K562 (cell line): ENCODE results near the gene POMT2. TPM values are rescaled to one million over a fixed set of nuclear protein-coding genes. Genes with fewer than 3 reads are reported as not detected.
A peak's percentile ranks its signal among the peaks of the same experiment; 100 is the strongest.

Experiments used
- ATAC-seq: fragments of 200-7000 bp; cut with Tn5 transposase; 3 replicates; pipeline ENCODE4 v1.9.1; 2020; ENCODE audit warnings: moderate library complexity
- BruUV-seq: library from RNA; stranded (reverse); fragments of 400-500 nt; replicated peaks from 2 replicates; lab custom pipeline; 2021; lab: Mats Ljungman, UMichigan
- CTCF ChIA-PET: fragments of 300-600 bp; formaldehyde crosslinking; extraction: SDS; loops from one replicate; lab custom pipeline; 2021; ENCODE audit warnings: low intra/inter-chr PET ratio; lab: Yijun Ruan, JAX
- POLR2A ChIA-PET: fragments of 300-600, 350-650 bp; sonication (Branson Sonifier 250); formaldehyde crosslinking; extraction: SDS; loops from one replicate; lab custom pipeline; 2021; ENCODE audit warnings: antibody characterized with exemption, inconsistent platforms; lab: Yijun Ruan, JAX
- DNase-seq, 4 experiments: peaks; one replicate each; pipeline versions ENCODE4 v3.0.0 to v3.0.0-alpha.2; 2011 to 2018; ENCODE audit warnings: low spot score in 3 of 4, mixed read lengths in 3 of 4; ENCODE audit errors: extremely low read depth in 1 of 4
- FAIRE-seq: peaks from 2 replicates; lab custom pipeline; 2011; peaks lifted over from hg19 to GRCh38; lab: Jason Lieb, UNC
- H2AFZ ChIP-seq: 2 replicates; pipeline ENCODE4 v1.6.0; 2011; ENCODE audit warnings: low read depth, low read length, control low read depth, inconsistent platforms
- H3K27ac ChIP-seq: fragments of 200-600 bp; 3 replicates; pipeline ENCODE4 v1.8.0; 2011; ENCODE audit warnings: low read depth, mild to moderate bottlenecking, control low read depth, inconsistent platforms, low read length, moderate library complexity, mixed read lengths; ENCODE audit errors: extremely low read depth
- H3K27me3 ChIP-seq, 2 experiments: fragments of 300-600 bp in 1 of 2; 2 replicates in 1 of 2; 3 replicates in 1 of 2; pipeline versions ENCODE4 v1.6.0 to v1.8.0; 2011; ENCODE audit warnings: inconsistent platforms in 2 of 2, low read length in 2 of 2, mild to moderate bottlenecking in 1 of 2, mixed read lengths in 1 of 2, moderate library complexity in 1 of 2; ENCODE audit not compliant: control insufficient read depth in 2 of 2, insufficient read depth in 2 of 2
- H3K36me3 ChIP-seq: fragments of 300-600 bp; 3 replicates; pipeline ENCODE4 v1.8.0; 2011; ENCODE audit warnings: mild to moderate bottlenecking, low read length, inconsistent platforms; ENCODE audit not compliant: control insufficient read depth, insufficient read depth
- H3K4me1 ChIP-seq, 2 experiments: fragments of 200-600 bp in 1 of 2; replicated peaks in 1 of 2; 2 replicates in 1 of 2; 3 replicates in 1 of 2; pipeline versions ENCODE4 v1.5.1 to v1.8.0; 2011; ENCODE audit warnings: inconsistent platforms in 2 of 2, low read length in 2 of 2, mild to moderate bottlenecking in 1 of 2, mixed read lengths in 1 of 2, moderate library complexity in 1 of 2; ENCODE audit not compliant: control insufficient read depth in 2 of 2, insufficient read depth in 2 of 2
- H3K4me2 ChIP-seq: 2 replicates; pipeline ENCODE4 v1.6.1; 2011; ENCODE audit warnings: low read length, control low read depth, inconsistent platforms, mixed read lengths; ENCODE audit not compliant: insufficient read depth
- H3K4me3 ChIP-seq: fragments of 200-600 bp; sonication (generic), shearing (Covaris generic); 2 replicates; pipeline ENCODE4 v1.5.1; 2016; ENCODE audit warnings: control low read depth, inconsistent platforms
- H3K79me2 ChIP-seq: fragments of 200-600 bp; 3 replicates; pipeline ENCODE4 v1.8.0; 2011; ENCODE audit warnings: low read length, inconsistent platforms; ENCODE audit not compliant: control insufficient read depth, insufficient read depth
- H3K9ac ChIP-seq, 2 experiments: 2 replicates each; pipeline versions ENCODE4 v1.6.0 to v1.6.1; 2011; ENCODE audit warnings: low read depth in 2 of 2, low read length in 2 of 2, control low read depth in 1 of 2, inconsistent platforms in 1 of 2, mild to moderate bottlenecking in 1 of 2, mixed read lengths in 1 of 2; ENCODE audit not compliant: insufficient read depth in 1 of 2
- H3K9me1 ChIP-seq: one replicate; pipeline ENCODE4 v1.6.0; 2011; ENCODE audit warnings: inconsistent platforms, mild to moderate bottlenecking, low read length, moderate library complexity; ENCODE audit not compliant: control insufficient read depth, insufficient read depth
- H3K9me3 ChIP-seq: replicated peaks from 2 replicates; pipeline ENCODE4 v1.5.1; 2011; ENCODE audit warnings: low read depth, low read length, inconsistent platforms; ENCODE audit not compliant: control insufficient read depth, insufficient read depth
- H4K20me1 ChIP-seq: replicated peaks from 2 replicates; pipeline ENCODE4 v1.6.1; 2011; ENCODE audit warnings: low read length, inconsistent platforms, mixed read lengths; ENCODE audit not compliant: control insufficient read depth, insufficient read depth
- PCBP1 ChIP-seq: fragments of 200-400 bp; formaldehyde crosslinking; IDR thresholded peaks from 2 replicates; pipeline ENCODE4 v1.6.1; 2018; ENCODE audit warnings: mild to moderate bottlenecking, low read depth, low read length; ENCODE audit not compliant: poor library complexity, severe bottlenecking
- POLR2G ChIP-seq: fragments of 200-400 bp; formaldehyde crosslinking; IDR thresholded peaks from 2 replicates; pipeline ENCODE4 v1.6.1; 2017; ENCODE audit warnings: low read depth, mild to moderate bottlenecking, antibody characterized with exemption, low read length, moderate library complexity
- RFX1 ChIP-seq: fragments of 450-650 bp; IDR thresholded peaks from 2 replicates; pipeline ENCODE4 v1.6.1; 2016; ENCODE audit warnings: mild to moderate bottlenecking, moderate library complexity
- SMARCE1 ChIP-seq: fragments of 450-650 bp; IDR thresholded peaks from 2 replicates; pipeline ENCODE4 v1.7.1; 2016; ENCODE audit warnings: mild to moderate bottlenecking
- TAF9B ChIP-seq: fragments of 450-650 bp; IDR thresholded peaks from 2 replicates; pipeline ENCODE4 v1.6.1; 2018; ENCODE audit warnings: mild to moderate bottlenecking; ENCODE audit not compliant: partially characterized antibody
- ZNF551 ChIP-seq: fragments of 250-450 bp; sonication (Bioruptor Pico); IDR thresholded peaks from 2 replicates; pipeline ENCODE4 v1.5.0; 2021; ENCODE audit warnings: mild to moderate bottlenecking, moderate library complexity
- WGBS: fragments of 100-300 bp; shearing (Covaris generic); methylation state at CpG from one replicate; pipeline ENCODE4 v1.1.6; 2016; ENCODE audit warnings: low coverage, mixed read lengths; ENCODE audit not compliant: insufficient coverage; ENCODE audit errors: missing lambda C conversion rate; 5-methylcytosine and 5-hydroxymethylcytosine counted together
- in situ Hi-C: fragments of 300-500 bp; cut with MboI; formaldehyde crosslinking; loops from 4 replicates; pipeline ENCODE4 v1.15.0; 2018; ENCODE audit warnings: inconsistent platforms, mixed read lengths
- intact Hi-C: fragments of 100-400 bp; cut with micrococcal nuclease; formaldehyde crosslinking; loops from 2 replicates; pipeline ENCODE4 v1.14.2; 2022
- polyA plus RNA-seq, 8 experiments: library from polyadenylated mRNA; depleted of rRNA in 4 of 8; stranded (reverse) in 5 of 8; unstranded in 3 of 8; fragments of >200 nt; fragmentation: Nextera tagmentation in 2 of 8; fragmentation: Illumina TruSeq in 1 of 8; extraction: Ambion mirVana in 2 of 8; extraction: Trizol in 1 of 8; gene quantifications; 2 replicates each; pipeline versions ENCODE4 v1.2.1 to v1.2.3, GENCODE V29; 2011 to 2014; ENCODE audit warnings: inconsistent platforms in 1 of 8, missing spikeins in 1 of 8
- total RNA-seq, 7 experiments: library from RNA; depleted of rRNA in 6 of 7; stranded (reverse); fragments of >200 nt in 6 of 7; fragmentation: Illumina TruSeq in 2 of 7; extraction: Trizol in 2 of 7; gene quantifications; 2 replicates each; pipeline versions ENCODE4 v1.2.1 to v1.2.3, GENCODE V29; 2011 to 2021; ENCODE audit warnings: low replicate concordance in 1 of 7
- TF ChIP-seq, protein P1 (sequence below): fragments of 450-650 bp; IDR thresholded peaks from 2 replicates; pipeline ENCODE4 v1.6.1; 2017; ENCODE audit warnings: mild to moderate bottlenecking, moderate library complexity
- TF ChIP-seq, protein P2 (sequence below): fragments of 250-450 bp; sonication (Bioruptor Pico); IDR thresholded peaks from 2 replicates; pipeline ENCODE4 v1.4.0; 2020

Gene POMT2
- total and polyA plus RNA-seq, 9 of the 15 experiments (the other 6 are each of a cell fraction or from before 2014, with no cell fraction given): 0.39 to 16.6 (median 7.8) TPM

DNA sequence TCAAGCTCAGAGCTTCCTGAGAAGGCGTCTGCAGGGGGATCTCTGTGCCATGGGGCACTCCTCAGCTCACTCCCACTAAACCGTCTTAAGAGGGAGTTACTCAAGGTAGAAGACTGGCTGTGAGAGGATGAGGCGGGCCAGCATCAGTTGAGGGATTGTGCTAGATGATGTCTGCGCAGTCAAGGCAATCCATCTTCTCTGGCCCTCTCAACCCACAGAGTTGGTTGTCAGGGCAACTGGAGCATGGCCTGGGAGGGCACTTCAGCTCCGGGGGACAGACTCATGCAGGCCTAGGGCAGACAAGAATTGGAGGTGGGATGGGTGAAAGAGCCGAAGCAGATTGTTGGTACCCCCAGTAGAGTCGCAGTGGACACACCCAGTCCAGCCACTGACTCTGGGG, 9.2 kb upstream of the POMT2 start:
- intact Hi-C loops: loop anchor here (10.0 kb wide), 2 partner anchors 205 to 275 kb away; no protein-coding TSS in a partner anchor
- BruUV-seq: no TSS peak
- H4K20me1 ChIP-seq: no peaks in the 10 kb centered on the region
- in situ Hi-C loops: no loop called here
- no peak for FAIRE-seq
- no peaks in the 10 kb centered on the region for H3K27me3 ChIP-seq
- peaks cover 0 to 7% of the 10 kb centered on the region in 2 experiments; a peak in 3 of 5 replicates for H3K4me1 ChIP-seq
- H3K27ac ChIP-seq: no peak overlapping the region
- POLR2A ChIA-PET: interaction anchor here (0.6 to 1.1 kb wide), 2 partner anchors 9 to 957 kb away, joined by 3 read pairs; no protein-coding TSS in a partner anchor
- no peak overlapping the region for H3K4me2 ChIP-seq
- no peak for DNase-seq
- peak overlapping the region in 1 of 2 experiments; percentile 64; a peak in 1 of 4 replicates for H3K9ac ChIP-seq
- CTCF ChIA-PET: no interaction called here
- H3K9me3 ChIP-seq: no peaks in the 10 kb centered on the region
- WGBS: 91% methylated on average over 4 of the region's 7 CpGs
- ATAC-seq: no peak
- no peaks in the 10 kb centered on the region for H3K79me2 ChIP-seq
- no peaks in the 10 kb centered on the region for H3K36me3 ChIP-seq
- TF ChIP-seq RFX1 (peak; percentile 39; the same call in 1 of the 2 replicates), ZNF551 (CRISPR knock-in tag) (no peak)
- no peaks in the 10 kb centered on the region for H3K9me1 ChIP-seq
- no peak overlapping the region for H3K4me3 ChIP-seq
- no peak overlapping the region for H2AFZ ChIP-seq

DNA sequence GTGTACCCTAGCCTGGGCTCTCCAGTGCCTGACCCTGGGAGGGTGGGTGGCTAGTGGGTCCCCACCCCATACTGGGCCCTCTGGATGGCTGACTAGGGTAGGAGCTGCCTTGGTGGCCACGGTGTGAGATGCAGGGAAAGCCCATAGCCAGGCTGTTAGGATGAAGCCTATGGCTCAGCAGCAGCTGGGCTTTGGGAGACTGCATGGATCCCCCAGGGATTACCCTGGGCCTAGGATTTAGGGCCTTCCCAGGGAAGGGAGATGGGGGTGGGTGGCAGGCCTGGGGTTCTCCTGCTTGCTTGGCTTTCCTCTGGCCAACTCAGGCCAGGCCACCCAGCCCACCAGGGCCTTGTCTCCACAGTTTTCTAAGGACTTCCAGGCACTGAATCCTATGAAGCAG, 6.4 kb upstream of the POMT2 start:
- H3K27ac ChIP-seq: no peak overlapping the region
- no peaks in the 10 kb centered on the region for H3K9me1 ChIP-seq
- intact Hi-C loops (loop anchor here (10.0 kb wide), 2 partner anchors 208 to 278 kb away; no protein-coding TSS in a partner anchor), in situ Hi-C loops (no loop called here)
- no peak for ATAC-seq
- no peak overlapping the region for H3K4me2 ChIP-seq
- no TSS peak for BruUV-seq
- no peaks in the 10 kb centered on the region for H3K27me3 ChIP-seq
- H3K79me2 ChIP-seq: peaks cover 5% of the 10 kb centered on the region; the same call in 1 of the 3 replicates
- no peaks in the 10 kb centered on the region for H4K20me1 ChIP-seq
- DNase-seq: no peak
- H3K9ac ChIP-seq: no peak overlapping the region; a peak in 1 of 4 replicates
- no peaks in the 10 kb centered on the region for H3K36me3 ChIP-seq
- FAIRE-seq: no peak
- POLR2A ChIA-PET: interaction anchor here (0.6 to 0.9 kb wide), 2 partner anchors 15 to 256 kb away, joined by 3 read pairs; no protein-coding TSS in a partner anchor
- H3K4me1 ChIP-seq: peaks cover 0 to 7% of the 10 kb centered on the region in 2 experiments; a peak in 3 of 5 replicates
- whole genome bisulfite sequencing: no CpG with 5 or more reads among the region's 1 CpG
- no peak overlapping the region for H3K4me3 ChIP-seq
- H2AFZ ChIP-seq: no peak overlapping the region
- CTCF ChIA-PET: no interaction called here
- no peaks in the 10 kb centered on the region for H3K9me3 ChIP-seq
- TF ChIP-seq, protein P1, sequence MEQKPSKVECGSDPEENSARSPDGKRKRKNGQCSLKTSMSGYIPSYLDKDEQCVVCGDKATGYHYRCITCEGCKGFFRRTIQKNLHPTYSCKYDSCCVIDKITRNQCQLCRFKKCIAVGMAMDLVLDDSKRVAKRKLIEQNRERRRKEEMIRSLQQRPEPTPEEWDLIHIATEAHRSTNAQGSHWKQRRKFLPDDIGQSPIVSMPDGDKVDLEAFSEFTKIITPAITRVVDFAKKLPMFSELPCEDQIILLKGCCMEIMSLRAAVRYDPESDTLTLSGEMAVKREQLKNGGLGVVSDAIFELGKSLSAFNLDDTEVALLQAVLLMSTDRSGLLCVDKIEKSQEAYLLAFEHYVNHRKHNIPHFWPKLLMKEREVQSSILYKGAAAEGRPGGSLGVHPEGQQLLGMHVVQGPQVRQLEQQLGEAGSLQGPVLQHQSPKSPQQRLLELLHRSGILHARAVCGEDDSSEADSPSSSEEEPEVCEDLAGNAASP: no peak
- TF ChIP-seq POLR2G (no peak), TAF9B (no peak), SMARCE1 (no peak), PCBP1 (no peak)
- TF ChIP-seq, protein P2, sequence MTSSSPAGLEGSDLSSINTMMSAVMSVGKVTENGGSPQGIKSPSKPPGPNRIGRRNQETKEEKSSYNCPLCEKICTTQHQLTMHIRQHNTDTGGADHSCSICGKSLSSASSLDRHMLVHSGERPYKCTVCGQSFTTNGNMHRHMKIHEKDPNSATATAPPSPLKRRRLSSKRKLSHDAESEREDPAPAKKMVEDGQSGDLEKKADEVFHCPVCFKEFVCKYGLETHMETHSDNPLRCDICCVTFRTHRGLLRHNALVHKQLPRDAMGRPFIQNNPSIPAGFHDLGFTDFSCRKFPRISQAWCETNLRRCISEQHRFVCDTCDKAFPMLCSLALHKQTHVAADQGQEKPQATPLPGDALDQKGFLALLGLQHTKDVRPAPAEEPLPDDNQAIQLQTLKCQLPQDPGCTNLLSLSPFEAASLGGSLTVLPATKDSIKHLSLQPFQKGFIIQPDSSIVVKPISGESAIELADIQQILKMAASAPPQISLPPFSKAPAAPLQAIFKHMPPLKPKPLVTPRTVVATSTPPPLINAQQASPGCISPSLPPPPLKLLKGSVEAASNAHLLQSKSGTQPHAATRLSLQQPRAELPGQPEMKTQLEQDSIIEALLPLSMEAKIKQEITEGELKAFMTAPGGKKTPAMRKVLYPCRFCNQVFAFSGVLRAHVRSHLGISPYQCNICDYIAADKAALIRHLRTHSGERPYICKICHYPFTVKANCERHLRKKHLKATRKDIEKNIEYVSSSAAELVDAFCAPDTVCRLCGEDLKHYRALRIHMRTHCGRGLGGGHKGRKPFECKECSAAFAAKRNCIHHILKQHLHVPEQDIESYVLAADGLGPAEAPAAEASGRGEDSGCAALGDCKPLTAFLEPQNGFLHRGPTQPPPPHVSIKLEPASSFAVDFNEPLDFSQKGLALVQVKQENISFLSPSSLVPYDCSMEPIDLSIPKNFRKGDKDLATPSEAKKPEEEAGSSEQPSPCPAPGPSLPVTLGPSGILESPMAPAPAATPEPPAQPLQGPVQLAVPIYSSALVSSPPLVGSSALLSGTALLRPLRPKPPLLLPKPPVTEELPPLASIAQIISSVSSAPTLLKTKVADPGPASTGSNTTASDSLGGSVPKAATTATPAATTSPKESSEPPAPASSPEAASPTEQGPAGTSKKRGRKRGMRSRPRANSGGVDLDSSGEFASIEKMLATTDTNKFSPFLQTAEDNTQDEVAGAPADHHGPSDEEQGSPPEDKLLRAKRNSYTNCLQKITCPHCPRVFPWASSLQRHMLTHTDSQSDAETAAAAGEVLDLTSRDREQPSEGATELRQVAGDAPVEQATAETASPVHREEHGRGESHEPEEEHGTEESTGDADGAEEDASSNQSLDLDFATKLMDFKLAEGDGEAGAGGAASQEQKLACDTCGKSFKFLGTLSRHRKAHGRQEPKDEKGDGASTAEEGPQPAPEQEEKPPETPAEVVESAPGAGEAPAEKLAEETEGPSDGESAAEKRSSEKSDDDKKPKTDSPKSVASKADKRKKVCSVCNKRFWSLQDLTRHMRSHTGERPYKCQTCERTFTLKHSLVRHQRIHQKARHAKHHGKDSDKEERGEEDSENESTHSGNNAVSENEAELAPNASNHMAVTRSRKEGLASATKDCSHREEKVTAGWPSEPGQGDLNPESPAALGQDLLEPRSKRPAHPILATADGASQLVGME (CRISPR knock-in tag): no peak
